RWPE1 (cell line): ENCODE measurements around the gene ZBTB7C.

Source experiments
- CTCF ChIA-PET: fragments of 350-600 bp; sonication (Branson Sonifier 250); formaldehyde crosslinking; extraction: SDS; loops from one replicate; lab custom pipeline; 2021; lab: Yijun Ruan, JAX
- POLR2A ChIA-PET: fragments of 400-600 bp; formaldehyde crosslinking; extraction: SDS; loops from one replicate; lab custom pipeline; 2020; ENCODE audit warnings: antibody characterized with exemption; ENCODE audit not compliant: low non-redundant PET; lab: Yijun Ruan, JAX
- DNase-seq: peaks from one replicate; pipeline ENCODE4 v3.0.0; 2012; ENCODE audit warnings: low spot score
- H3K27ac ChIP-seq: fragments of 450-650 bp; 2 replicates; pipeline ENCODE4 v1.5.1; 2017
- TF ChIP-seq, protein P1 (sequence below): fragments of 450-650 bp; conservative IDR thresholded peaks from 2 replicates; pipeline ENCODE4 v1.5.1; 2017; ENCODE audit warnings: low read depth, mild to moderate bottlenecking

Gene ZBTB7C

DNA sequence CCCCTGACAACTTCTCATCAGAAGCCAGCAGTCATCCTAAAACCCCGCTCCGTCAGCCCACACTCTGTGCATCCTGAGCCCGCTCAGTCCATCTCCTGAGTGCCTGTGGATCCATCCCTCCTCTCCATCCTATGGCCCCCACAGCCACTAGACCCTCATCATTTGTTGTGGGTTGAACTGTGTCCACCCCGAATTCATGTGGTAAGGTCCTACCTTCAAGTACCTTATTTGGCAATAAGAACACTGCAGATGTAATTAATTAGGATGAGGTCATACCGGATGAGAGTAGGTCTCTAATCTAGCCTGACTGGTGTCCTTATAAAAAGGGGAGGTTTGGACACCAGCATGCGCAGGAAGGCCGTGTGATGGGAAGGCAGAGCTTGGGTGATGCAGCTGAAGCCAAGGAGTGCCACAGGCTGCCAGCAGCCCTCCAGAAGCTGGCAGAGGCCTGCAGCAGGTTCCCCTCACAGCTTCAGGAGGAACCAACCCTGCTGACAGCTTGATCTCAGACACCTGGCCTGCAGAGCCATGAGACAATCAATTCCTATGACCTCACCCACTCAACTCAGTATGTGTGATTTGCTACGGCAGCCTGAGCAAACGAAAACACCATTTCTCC lies 192.4 kb downstream of the ZBTB7C start:
- TF ChIP-seq, protein P1, sequence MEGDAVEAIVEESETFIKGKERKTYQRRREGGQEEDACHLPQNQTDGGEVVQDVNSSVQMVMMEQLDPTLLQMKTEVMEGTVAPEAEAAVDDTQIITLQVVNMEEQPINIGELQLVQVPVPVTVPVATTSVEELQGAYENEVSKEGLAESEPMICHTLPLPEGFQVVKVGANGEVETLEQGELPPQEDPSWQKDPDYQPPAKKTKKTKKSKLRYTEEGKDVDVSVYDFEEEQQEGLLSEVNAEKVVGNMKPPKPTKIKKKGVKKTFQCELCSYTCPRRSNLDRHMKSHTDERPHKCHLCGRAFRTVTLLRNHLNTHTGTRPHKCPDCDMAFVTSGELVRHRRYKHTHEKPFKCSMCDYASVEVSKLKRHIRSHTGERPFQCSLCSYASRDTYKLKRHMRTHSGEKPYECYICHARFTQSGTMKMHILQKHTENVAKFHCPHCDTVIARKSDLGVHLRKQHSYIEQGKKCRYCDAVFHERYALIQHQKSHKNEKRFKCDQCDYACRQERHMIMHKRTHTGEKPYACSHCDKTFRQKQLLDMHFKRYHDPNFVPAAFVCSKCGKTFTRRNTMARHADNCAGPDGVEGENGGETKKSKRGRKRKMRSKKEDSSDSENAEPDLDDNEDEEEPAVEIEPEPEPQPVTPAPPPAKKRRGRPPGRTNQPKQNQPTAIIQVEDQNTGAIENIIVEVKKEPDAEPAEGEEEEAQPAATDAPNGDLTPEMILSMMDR, result no peak
- ChIA-PET CTCF (no interaction called here), POLR2A (no interaction called here)

DNA sequence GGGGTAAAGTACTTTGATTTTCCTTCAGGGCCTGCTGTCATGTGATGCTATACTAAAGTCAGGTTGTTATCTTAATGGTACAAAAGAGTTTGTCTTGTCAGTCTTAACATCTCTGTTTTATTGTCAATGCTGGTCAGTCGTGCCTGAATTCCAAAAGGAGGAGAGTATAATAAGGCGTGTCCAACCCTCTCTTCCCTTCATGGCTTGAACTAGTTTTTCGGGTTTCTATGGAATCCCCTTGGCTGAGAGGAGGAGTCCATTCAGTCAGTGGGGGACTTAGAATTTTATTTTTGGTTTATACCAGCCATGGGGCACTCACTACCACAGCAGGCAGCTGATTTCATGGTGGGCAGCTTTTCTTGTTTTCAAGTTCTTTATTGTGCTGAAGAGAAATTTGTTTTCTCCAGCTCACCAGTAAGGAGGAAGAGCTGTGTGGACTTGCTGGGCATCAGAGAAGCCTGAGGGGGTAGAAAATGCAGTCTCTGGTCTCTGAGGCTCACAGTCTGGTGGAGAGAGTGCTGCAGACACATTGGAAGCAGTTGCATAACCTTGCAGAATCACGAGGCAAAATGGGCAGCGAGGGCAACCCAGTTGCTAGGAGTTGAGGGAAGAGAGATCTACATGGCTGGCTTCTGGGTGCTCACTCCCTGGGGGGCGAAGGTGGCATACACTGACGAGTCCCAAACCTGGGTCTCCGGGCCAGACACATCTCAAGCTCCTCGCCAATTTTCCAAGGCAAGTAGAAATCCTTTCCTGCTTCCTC lies 193.1 kb downstream of the ZBTB7C start:
- no peak overlapping the region for H3K27ac ChIP-seq
- ChIA-PET POLR2A (no interaction called here), CTCF (no interaction called here)
- no peak for DNase-seq
- TF ChIP-seq, protein P1, result no peak

More for the DNA sequence above, 192.4 kb downstream of the ZBTB7C start:
- no peak for DNase-seq
- H3K27ac ChIP-seq, result no peak overlapping the region

DNA sequence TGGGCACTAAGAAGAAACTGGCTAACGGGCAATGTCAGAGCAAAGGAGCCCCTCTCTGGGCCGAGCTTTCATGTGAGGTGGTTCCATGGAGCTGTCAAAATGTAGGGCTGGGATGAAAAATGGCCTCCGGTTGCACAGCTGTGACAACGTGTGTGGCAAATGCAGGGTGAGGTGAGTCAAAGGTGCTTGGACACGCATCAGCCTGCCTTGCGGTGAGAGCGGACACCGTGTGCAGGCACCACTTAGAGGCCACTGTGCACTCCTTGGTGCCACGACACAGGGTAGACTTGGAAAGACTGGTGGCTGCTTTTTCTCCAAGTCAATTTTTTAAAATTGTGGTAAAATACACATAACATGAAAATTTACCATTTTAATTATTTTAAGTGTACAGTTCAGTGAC lies 195.4 kb downstream of the ZBTB7C start:
- POLR2A ChIA-PET, result no interaction called here

DNA sequence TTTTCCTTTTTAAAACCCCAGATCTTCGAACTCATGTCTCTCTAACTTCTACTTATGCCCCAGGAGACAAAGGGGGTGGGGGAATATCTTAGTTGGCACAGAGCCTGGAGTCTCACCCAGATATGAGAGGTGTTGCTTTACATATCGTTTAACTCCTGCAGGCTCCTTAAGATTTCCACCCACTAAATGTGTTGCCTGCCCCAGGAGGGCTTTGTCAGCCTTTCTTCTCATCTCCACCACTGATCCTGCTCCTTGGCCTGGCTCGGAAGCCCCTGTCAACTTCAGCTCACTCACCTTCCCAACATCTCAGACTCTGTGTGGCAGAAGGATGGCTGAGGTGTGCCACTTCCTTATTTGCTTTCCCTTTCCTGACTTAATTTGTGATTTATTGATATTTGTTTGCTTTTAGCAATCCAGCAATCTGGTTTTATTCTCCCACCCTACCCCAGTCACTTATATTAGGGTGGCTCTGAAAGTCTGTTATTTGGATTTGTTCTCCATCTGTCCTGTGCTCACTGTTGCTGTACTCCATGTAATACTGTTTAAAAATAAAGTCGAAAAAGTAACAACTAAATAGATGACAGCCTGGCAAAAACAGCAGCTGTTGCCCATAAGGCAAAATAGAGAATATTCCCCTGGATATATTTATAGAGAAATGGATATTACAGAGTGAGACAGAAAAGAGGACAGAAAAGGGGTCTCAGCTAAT lies 200.6 kb downstream of the ZBTB7C start:
- ChIA-PET POLR2A (no interaction called here), CTCF (no interaction called here)
- DNase-seq, result no peak
- no peak overlapping the region for H3K27ac ChIP-seq
- TF ChIP-seq, protein P1, result no peak

More for the DNA sequence above, 195.4 kb downstream of the ZBTB7C start:
- no peak for DNase-seq
- CTCF ChIA-PET, result no interaction called here
- TF ChIP-seq, protein P1, result no peak
- no peak overlapping the region for H3K27ac ChIP-seq

DNA sequence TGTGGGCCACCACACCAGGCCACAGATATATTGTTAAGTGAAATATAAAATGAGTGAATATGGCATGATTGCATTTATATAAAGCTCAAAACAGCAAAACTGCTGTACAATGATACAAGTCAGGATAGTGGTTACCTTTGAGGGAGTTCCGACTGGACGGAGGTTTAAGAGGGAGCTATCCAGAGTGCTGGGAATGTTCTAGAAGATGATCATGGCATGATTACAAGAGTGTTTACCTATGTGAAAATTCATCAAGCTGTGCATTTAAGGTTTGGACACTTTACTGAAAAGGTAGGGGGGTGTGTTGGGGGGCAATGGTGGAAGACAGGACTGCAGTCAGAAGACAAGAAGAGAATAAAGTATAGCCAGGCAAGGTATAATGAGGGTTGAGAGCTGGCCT lies 201.4 kb downstream of the ZBTB7C start:
- ChIA-PET CTCF (interaction anchor here (0.6 to 0.7 kb wide), 2 partner anchors 70 to 570 kb away, joined by 3 to 4 read pairs; no protein-coding TSS in a partner anchor), POLR2A (no interaction called here)
- no peak for DNase-seq
- no peak overlapping the region for H3K27ac ChIP-seq
- TF ChIP-seq, protein P1, result no peak

DNA sequence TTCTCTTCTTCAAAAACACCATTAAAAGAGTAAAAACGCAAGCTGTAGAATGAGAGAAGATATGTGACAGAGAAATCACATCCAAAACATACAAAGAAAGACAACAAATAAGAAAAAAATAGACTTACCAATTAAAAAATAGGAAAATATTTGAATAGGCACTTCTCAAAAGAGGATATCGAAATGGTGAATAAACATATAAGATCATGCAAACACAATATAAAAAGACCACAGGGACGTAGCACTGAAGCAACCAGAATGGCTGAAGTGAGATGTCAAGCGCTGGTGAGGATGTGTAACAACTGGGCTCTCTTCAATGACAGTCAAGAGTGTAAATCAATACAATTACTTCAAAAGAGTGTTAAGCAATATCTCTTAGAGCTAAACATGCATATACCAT lies 202.3 kb downstream of the ZBTB7C start:
- POLR2A ChIA-PET, result no interaction called here
- DNase-seq, result no peak
- H3K27ac ChIP-seq, result no peak overlapping the region
- CTCF ChIA-PET, result interaction anchor here (0.7 kb wide), 1 partner anchor 13 kb away, joined by 4 read pairs; no protein-coding TSS in a partner anchor
- TF ChIP-seq, protein P1, result no peak
